CD14-positive monocyte (primary cell): ENCODE data around the gene CLK2. TPM values are rescaled to one million over a fixed set of nuclear protein-coding genes. Genes with fewer than 3 reads are reported as not detected.

ENCODE experiments used
- DNase-seq, 3 donors: peaks; one replicate each; pipeline ENCODE4 v3.0.0-alpha.2; 2011 to 2022
- H2AFZ ChIP-seq: 2 replicates; pipeline ENCODE4 v1.6.0; 2012; ENCODE audit warnings: mild to moderate bottlenecking, low read depth, low read length, inconsistent platforms; ENCODE audit not compliant: insufficient read depth, poor library complexity, severe bottlenecking
- H3K27ac ChIP-seq, 2 donors: 1 replicate in 1 of 2; 2 replicates in 1 of 2; pipeline ENCODE4 v1.5.1; 2012 to 2013; ENCODE audit warnings: low read length in 2 of 2, control low read depth in 1 of 2, inconsistent platforms in 1 of 2, low read depth in 1 of 2, mild to moderate bottlenecking in 1 of 2
- H3K27me3 ChIP-seq, 2 donors: one replicate each; pipeline versions ENCODE4 v1.6.0 to v1.6.1; 2011 to 2013; ENCODE audit warnings: low read length in 2 of 2; ENCODE audit not compliant: control insufficient read depth in 2 of 2, insufficient read depth in 2 of 2
- H3K36me3 ChIP-seq, 2 donors: replicated peaks in 1 of 2; 1 replicate in 1 of 2; 2 replicates in 1 of 2; pipeline versions ENCODE4 v1.5.1 to v1.6.1; 2012 to 2013; ENCODE audit warnings: low read length in 2 of 2, control low read depth in 1 of 2, inconsistent platforms in 1 of 2, mild to moderate bottlenecking in 1 of 2; ENCODE audit not compliant: insufficient read depth in 2 of 2, control insufficient read depth in 1 of 2
- H3K4me1 ChIP-seq, 2 donors: 1 replicate in 1 of 2; 2 replicates in 1 of 2; pipeline versions ENCODE4 v1.5.1 to v1.6.1; 2012 to 2013; ENCODE audit warnings: low read length in 2 of 2, control low read depth in 1 of 2, inconsistent platforms in 1 of 2, mild to moderate bottlenecking in 1 of 2, moderate library complexity in 1 of 2; ENCODE audit not compliant: insufficient read depth in 2 of 2, control insufficient read depth in 1 of 2
- H3K4me2 ChIP-seq: replicated peaks from 2 replicates; pipeline ENCODE3; 2012; ENCODE audit warnings: low read length, moderate library complexity, mild to moderate bottlenecking; ENCODE audit not compliant: poor library complexity, severe bottlenecking; ENCODE audit errors: extremely low read depth
- H3K4me3 ChIP-seq, 3 experiments: fragments of 200-600 bp in 1 of 3; sonication (generic) in 1 of 3; replicated peaks in 1 of 3; 1 replicate in 2 of 3; 2 replicates in 1 of 3; pipeline ENCODE4 v1.5.1; 2011 to 2013; ENCODE audit warnings: low read length in 3 of 3, mild to moderate bottlenecking in 3 of 3, control low read depth in 2 of 3, low read depth in 2 of 3, inconsistent platforms in 1 of 3, moderate library complexity in 1 of 3
- H3K79me2 ChIP-seq: 2 replicates; pipeline ENCODE4 v1.6.0; 2012; ENCODE audit warnings: mild to moderate bottlenecking, control low read depth, inconsistent platforms, low read length, moderate library complexity; ENCODE audit not compliant: insufficient read depth
- H3K9ac ChIP-seq: 2 replicates; pipeline ENCODE4 v1.6.0; 2017; ENCODE audit warnings: low read length, mild to moderate bottlenecking; ENCODE audit not compliant: insufficient read depth, poor library complexity, severe bottlenecking
- H3K9me3 ChIP-seq, 2 donors: replicated peaks in 1 of 2; 1 replicate in 1 of 2; 2 replicates in 1 of 2; pipeline versions ENCODE4 v1.5.1 to v1.6.1; 2012 to 2013; ENCODE audit warnings: low read length in 2 of 2, control low read depth in 1 of 2; ENCODE audit not compliant: control insufficient read depth in 1 of 2, insufficient read depth in 1 of 2
- H4K20me1 ChIP-seq: 2 replicates; pipeline ENCODE4 v1.6.0; 2012; ENCODE audit warnings: mild to moderate bottlenecking, low read length, control low read depth, moderate library complexity; ENCODE audit not compliant: insufficient read depth
- H3K27ac Mint-ChIP-seq, 7 donors: one replicate each; pipeline ENCODE4 v1.8.0; 2020; ENCODE audit warnings: mild to moderate bottlenecking in 7 of 7, mixed read lengths in 7 of 7, moderate library complexity in 6 of 7, inconsistent platforms in 2 of 7
- H3K27me3 Mint-ChIP-seq, 3 donors: one replicate each; pipeline ENCODE4 v1.8.0; 2021 to 2022; ENCODE audit warnings: low read depth in 3 of 3, mild to moderate bottlenecking in 3 of 3, mixed read lengths in 3 of 3, moderate library complexity in 3 of 3, inconsistent platforms in 1 of 3
- H3K36me3 Mint-ChIP-seq, 2 donors: one replicate each; pipeline ENCODE4 v1.8.0; 2020; ENCODE audit warnings: mixed read lengths in 2 of 2, inconsistent platforms in 1 of 2, mild to moderate bottlenecking in 1 of 2
- H3K4me1 Mint-ChIP-seq: one replicate; pipeline ENCODE4 v1.8.0; 2020; ENCODE audit warnings: mild to moderate bottlenecking, mixed read lengths
- H3K4me3 Mint-ChIP-seq, 2 donors: one replicate each; pipeline ENCODE4 v1.8.0; 2020; ENCODE audit warnings: mild to moderate bottlenecking in 2 of 2, mixed read lengths in 2 of 2, moderate library complexity in 1 of 2
- H3K9me3 Mint-ChIP-seq, 7 donors: one replicate each; pipeline ENCODE4 v1.8.0; 2020 to 2022; ENCODE audit warnings: mixed read lengths in 7 of 7, mild to moderate bottlenecking in 6 of 7, moderate library complexity in 6 of 7, inconsistent platforms in 2 of 7
- WGBS: methylation state at CpG from one replicate; pipeline ENCODE4 v1.1.5; 2013; ENCODE audit warnings: missing lambda C conversion rate; ENCODE audit not compliant: insufficient coverage; 5-methylcytosine and 5-hydroxymethylcytosine counted together
- intact Hi-C, 2 donors: fragments of 100-400 bp; cut with micrococcal nuclease; formaldehyde crosslinking; loops; one replicate each; pipeline versions ENCODE4 v1.15.0 to v1.15.1; 2023
- polyA plus RNA-seq, 3 donors: library from polyadenylated mRNA; depleted of rRNA in 1 of 3; unstranded in 2 of 3; stranded (reverse) in 1 of 3; fragments of 300-500 nt in 2 of 3; fragments of >200 nt in 1 of 3; fragmentation: Illumina TruSeq in 2 of 3; gene quantifications; 1 replicate in 2 of 3; 2 replicates in 1 of 3; pipeline ENCODE4 v1.2.3, GENCODE V29; 2012 to 2021
- TF ChIP-seq, protein P1 (sequence below): fragments of 200-600 bp; IDR thresholded peaks from one replicate; pipeline ENCODE4 v1.8.0; 2022; ENCODE audit warnings: antibody characterized with exemption, mild to moderate bottlenecking

Gene CLK2
- polyA plus RNA-seq, 3 donors: 7.3 to 143 (median 9.6) TPM

DNA sequence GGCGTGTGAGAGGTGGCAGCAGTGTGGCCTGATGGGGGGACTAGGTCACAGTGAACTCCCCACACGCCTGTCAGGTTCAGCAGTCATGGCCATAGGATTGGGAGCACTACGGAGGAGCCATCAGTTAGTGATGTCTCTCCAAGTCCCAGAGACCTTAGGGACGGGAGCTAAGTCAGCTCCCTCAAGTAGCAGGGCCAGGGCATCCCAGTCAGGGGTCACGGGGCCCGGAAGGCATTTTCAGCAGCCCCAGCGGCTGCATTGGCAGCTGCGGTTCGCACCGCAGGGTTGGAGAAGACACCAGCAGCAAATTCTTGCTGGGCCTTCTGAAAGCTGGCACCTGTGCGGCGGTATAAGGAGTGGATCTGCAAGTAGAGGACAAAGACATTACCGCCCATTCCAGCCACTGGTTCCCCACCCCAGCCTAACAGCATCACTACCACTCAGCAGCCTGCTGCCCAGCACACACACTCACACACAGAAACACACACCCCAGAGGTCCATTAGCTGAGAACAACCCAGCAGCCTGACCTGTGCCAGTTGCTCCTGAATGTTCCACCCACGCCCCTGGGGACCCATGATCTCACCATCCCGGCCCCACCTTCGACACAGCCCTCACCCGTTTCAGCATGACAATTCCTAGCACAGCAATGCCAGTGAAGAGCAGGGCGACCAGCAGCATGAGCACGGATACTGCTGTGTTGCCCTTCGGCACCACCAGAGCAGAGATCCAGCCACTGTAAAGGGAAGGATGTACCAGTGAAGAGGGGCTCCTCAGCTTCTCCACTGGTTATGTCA lies 17.0 kb downstream of the CLK2 start:
- peak overlapping the region; percentile 62 to 72 for H3K27ac ChIP-seq
- H3K27me3 ChIP-seq: no peaks in the 10 kb centered on the region
- peak overlapping the region; percentile 92 for H2AFZ ChIP-seq
- peaks cover 28 to 30% of the 10 kb centered on the region in 2 donors for H3K4me1 ChIP-seq
- H3K4me2 ChIP-seq: peak overlapping the region; percentile 97
- H3K9me3 ChIP-seq: no peaks in the 10 kb centered on the region
- H4K20me1 ChIP-seq: peaks cover 7% of the 10 kb centered on the region
- intact Hi-C loops: no loop called here
- Mint-ChIP-seq H3K27me3 (peaks cover 0 to 5% (median 1%) of the 10 kb centered on the region in 3 donors), H3K27ac (peak overlapping the region in 6 of 7 donors; percentile 75 to 93 (median 89)), H3K9me3 (no peaks in the 10 kb centered on the region), H3K4me1 (peaks cover 34% of the 10 kb centered on the region), H3K4me3 (peak overlapping the region; percentile 87 to 93), H3K36me3 (peaks cover 31 to 40% of the 10 kb centered on the region in 2 donors)
- TF ChIP-seq, protein P1, sequence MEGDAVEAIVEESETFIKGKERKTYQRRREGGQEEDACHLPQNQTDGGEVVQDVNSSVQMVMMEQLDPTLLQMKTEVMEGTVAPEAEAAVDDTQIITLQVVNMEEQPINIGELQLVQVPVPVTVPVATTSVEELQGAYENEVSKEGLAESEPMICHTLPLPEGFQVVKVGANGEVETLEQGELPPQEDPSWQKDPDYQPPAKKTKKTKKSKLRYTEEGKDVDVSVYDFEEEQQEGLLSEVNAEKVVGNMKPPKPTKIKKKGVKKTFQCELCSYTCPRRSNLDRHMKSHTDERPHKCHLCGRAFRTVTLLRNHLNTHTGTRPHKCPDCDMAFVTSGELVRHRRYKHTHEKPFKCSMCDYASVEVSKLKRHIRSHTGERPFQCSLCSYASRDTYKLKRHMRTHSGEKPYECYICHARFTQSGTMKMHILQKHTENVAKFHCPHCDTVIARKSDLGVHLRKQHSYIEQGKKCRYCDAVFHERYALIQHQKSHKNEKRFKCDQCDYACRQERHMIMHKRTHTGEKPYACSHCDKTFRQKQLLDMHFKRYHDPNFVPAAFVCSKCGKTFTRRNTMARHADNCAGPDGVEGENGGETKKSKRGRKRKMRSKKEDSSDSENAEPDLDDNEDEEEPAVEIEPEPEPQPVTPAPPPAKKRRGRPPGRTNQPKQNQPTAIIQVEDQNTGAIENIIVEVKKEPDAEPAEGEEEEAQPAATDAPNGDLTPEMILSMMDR: no peak
- 76% methylated on average over 13 of the region's 20 CpGs for WGBS
- H3K79me2 ChIP-seq: peaks cover 15% of the 10 kb centered on the region
- DNase-seq: no peak
- H3K36me3 ChIP-seq: peaks cover 11 to 39% of the 10 kb centered on the region in 2 donors
- peak overlapping the region; percentile 61 for H3K9ac ChIP-seq
- peak overlapping the region; percentile 76 to 88 (median 78) for H3K4me3 ChIP-seq

DNA sequence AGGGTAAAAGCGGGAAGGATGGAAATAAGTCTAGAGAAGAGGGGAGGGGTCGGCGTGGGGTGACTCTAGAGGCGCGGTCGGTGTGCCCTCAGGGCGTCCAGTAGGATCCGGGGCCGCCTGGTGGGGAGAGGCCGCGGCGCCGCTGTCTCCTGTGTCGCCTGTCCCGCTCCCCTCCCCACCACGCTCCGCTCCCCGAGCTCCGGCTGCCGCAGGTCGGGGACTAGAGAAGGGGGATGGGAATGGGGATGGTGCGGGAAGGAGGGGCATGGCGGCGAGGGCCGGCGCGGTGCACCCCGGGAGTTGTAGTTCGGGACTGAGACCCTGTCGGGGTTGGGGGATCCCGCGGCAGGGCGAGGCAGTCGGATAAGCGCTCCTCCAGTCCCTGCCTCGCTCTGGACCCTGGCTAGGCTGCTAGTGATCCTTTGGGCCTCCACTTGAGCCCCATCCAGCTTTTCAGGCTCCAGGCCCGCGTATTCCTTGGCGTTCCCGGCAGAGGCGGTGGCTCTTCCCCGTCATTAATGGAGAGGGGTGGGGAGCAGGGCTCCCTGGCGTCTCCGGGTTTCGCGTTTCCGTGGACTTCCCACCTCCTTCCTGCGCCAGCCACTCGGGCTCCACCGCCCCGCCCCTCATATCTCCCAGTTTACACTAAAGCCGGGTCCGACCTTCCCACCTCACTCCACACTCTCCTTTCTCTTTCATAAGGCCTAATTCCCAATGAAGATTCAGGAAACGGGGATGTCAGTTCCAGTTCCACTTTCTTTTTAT lies 17.9 kb downstream of the CLK2 start, which contains the start of gene ENTREP3:
Gene ENTREP3, minus strand, starts transcription at position 241 of the 765 bp plus-strand sequence. CDS start 606 bp downstream, outside the sequence.
- Histone ChIP-seq H3K4me2 (peak within 1 kb of the TSS; percentile 97), H3K36me3 (peaks cover 9 to 34% of the 10 kb centered on the region in 2 donors), H3K4me3 (peak within 1 kb of the TSS; percentile 76 to 88 (median 78)), H3K27me3 (no peaks in the 10 kb centered on the region), H2AFZ (peak within 1 kb of the TSS; percentile 92), H4K20me1 (no peaks in the 10 kb centered on the region), H3K9me3 (no peaks in the 10 kb centered on the region), H3K4me1 (peaks cover 26 to 33% of the 10 kb centered on the region in 2 donors), H3K9ac (peak within 1 kb of the TSS; percentile 61), H3K27ac (peak within 1 kb of the TSS; percentile 62 to 72), H3K79me2 (peaks cover 7% of the 10 kb centered on the region)
- Mint-ChIP-seq H3K9me3 (no peaks in the 10 kb centered on the region), H3K27ac (peak within 1 kb of the TSS; percentile 79 to 93 (median 90)), H3K4me1 (peaks cover 31% of the 10 kb centered on the region), H3K36me3 (peaks cover 31 to 40% of the 10 kb centered on the region in 2 donors), H3K27me3 (peaks cover 0 to 5% (median 1%) of the 10 kb centered on the region in 3 donors), H3K4me3 (peak within 1 kb of the TSS; percentile 87 to 93)
- WGBS: under 1% methylated on average over 23 of the region's 54 CpGs
- TF ChIP-seq, protein P1: no peak
- DNase-seq: peak; percentile 43 to 64 (median 50)
- intact Hi-C loops: no loop called here
